GM23338 (cell line): ENCODE data around the gene TRIM63. TPM values are rescaled to one million over a fixed set of nuclear protein-coding genes. Genes with fewer than 3 reads are reported as not detected.

Experiments used
- ATAC-seq: fragments of 200-7000 bp; cut with Tn5 transposase; 3 replicates; pipeline ENCODE4 v1.9.1; 2020
- DNase-seq: peaks from one replicate; pipeline ENCODE4 v3.0.0-alpha.2; 2015; ENCODE audit warnings: low spot score
- H2AFZ ChIP-seq: fragments of 200-600 bp; sonication (generic); 2 replicates; pipeline ENCODE4 v1.8.0; 2016; ENCODE audit warnings: antibody characterized with exemption, mild to moderate bottlenecking, moderate library complexity
- H3F3A ChIP-seq: fragments of 200-600 bp; sonication (generic); replicated peaks from 2 replicates; pipeline ENCODE4 v1.8.0; 2017; ENCODE audit warnings: antibody characterized with exemption, mixed run types, low read depth
- H3K27ac ChIP-seq: fragments of 200-600 bp; sonication (generic); 2 replicates; pipeline ENCODE4 v1.6.1; 2016; ENCODE audit warnings: low read depth
- H3K27me3 ChIP-seq: fragments of 200-600 bp; sonication (generic); 2 replicates; pipeline ENCODE4 v1.8.0; 2016; ENCODE audit warnings: mild to moderate bottlenecking, mixed run types, moderate library complexity; ENCODE audit not compliant: insufficient read depth
- H3K36me3 ChIP-seq: fragments of 200-600 bp; sonication (generic); 2 replicates; pipeline ENCODE4 v1.8.0; 2016; ENCODE audit warnings: mild to moderate bottlenecking; ENCODE audit not compliant: insufficient read depth
- H3K4me1 ChIP-seq: fragments of 200-600 bp; sonication (generic); 2 replicates; pipeline ENCODE4 v1.8.0; 2016; ENCODE audit warnings: mild to moderate bottlenecking, moderate library complexity; ENCODE audit not compliant: insufficient read depth
- H3K4me2 ChIP-seq: fragments of 200-600 bp; sonication (generic); 2 replicates; pipeline ENCODE4 v1.7.1; 2017; ENCODE audit warnings: mixed run types
- H3K4me3 ChIP-seq: fragments of 200-600 bp; sonication (generic); 2 replicates; pipeline ENCODE4 v1.6.1; 2016; ENCODE audit warnings: mixed run types
- H3K79me2 ChIP-seq: fragments of 200-600 bp; sonication (generic); replicated peaks from 2 replicates; pipeline ENCODE4 v1.8.0; 2017; ENCODE audit warnings: mild to moderate bottlenecking; ENCODE audit not compliant: insufficient read depth
- H3K9me2 ChIP-seq: fragments of 200-600 bp; sonication (generic); 2 replicates; pipeline ENCODE4 v1.8.0; 2017; ENCODE audit not compliant: insufficient read depth
- H4K20me1 ChIP-seq: fragments of 200-600 bp; sonication (generic); replicated peaks from 2 replicates; pipeline ENCODE4 v1.8.0; 2017; ENCODE audit warnings: mild to moderate bottlenecking; ENCODE audit not compliant: insufficient read depth
- H3K27ac Mint-ChIP-seq: 2 replicates; pipeline ENCODE4 v1.8.0; 2020; ENCODE audit warnings: inconsistent platforms, mild to moderate bottlenecking, moderate library complexity, mixed read lengths
- H3K27me3 Mint-ChIP-seq: 3 replicates; pipeline ENCODE4 v1.8.0; 2022; ENCODE audit warnings: low read depth, mild to moderate bottlenecking, moderate library complexity, mixed read lengths, inconsistent platforms; ENCODE audit not compliant: insufficient read depth, poor library complexity
- H3K36me3 Mint-ChIP-seq: 3 replicates; pipeline ENCODE4 v1.8.0; 2021; ENCODE audit warnings: low read depth, mild to moderate bottlenecking, inconsistent platforms, moderate library complexity, mixed read lengths
- H3K4me1 Mint-ChIP-seq: 3 replicates; pipeline ENCODE4 v1.8.0; 2020; ENCODE audit warnings: mild to moderate bottlenecking, inconsistent platforms, mixed read lengths
- H3K4me3 Mint-ChIP-seq: 3 replicates; pipeline ENCODE4 v1.8.0; 2021; ENCODE audit warnings: moderate library complexity, mild to moderate bottlenecking, inconsistent platforms, mixed read lengths
- H3K9me3 Mint-ChIP-seq: 3 replicates; pipeline ENCODE4 v1.8.0; 2020; ENCODE audit warnings: moderate library complexity, mild to moderate bottlenecking, inconsistent platforms, mixed read lengths
- CREB1 ChIP-seq: fragments of 250-450 bp; sonication (Bioruptor Pico); IDR thresholded peaks from 2 replicates; pipeline ENCODE4 v1.5.0; 2020; ENCODE audit warnings: low read depth, mild to moderate bottlenecking, moderate library complexity
- EZH2phosphoT487 ChIP-seq: fragments of 200-600 bp; sonication (generic); IDR thresholded peaks from one replicate; pipeline ENCODE4 v1.8.1; 2018; ENCODE audit warnings: antibody characterized with exemption; ENCODE audit not compliant: unreplicated experiment
- JUNB ChIP-seq: IDR thresholded peaks from one replicate; pipeline ENCODE4 v1.6.1; 2016; ENCODE audit warnings: antibody characterized with exemption; ENCODE audit not compliant: unreplicated experiment
- NANOG ChIP-seq: IDR thresholded peaks from 2 replicates; pipeline ENCODE4 v1.6.1; 2016; ENCODE audit warnings: antibody characterized with exemption, borderline replicate concordance
- POLR2AphosphoS5 ChIP-seq: IDR thresholded peaks from 2 replicates; pipeline ENCODE4 v1.6.1; 2016; ENCODE audit warnings: antibody characterized with exemption, low read depth
- ZNF114 ChIP-seq: fragments of 250-450 bp; sonication (Bioruptor Pico); IDR thresholded peaks from 2 replicates; pipeline ENCODE4 v1.5.0; 2020; ENCODE audit warnings: mild to moderate bottlenecking, moderate library complexity
- polyA plus RNA-seq: library from polyadenylated mRNA; unstranded; fragments of >200 nt; fragmentation: Nextera tagmentation; extraction: Ambion mirVana; gene quantifications from 2 replicates; pipeline ENCODE4 v1.2.1, GENCODE V29; 2016
- total RNA-seq: library from RNA; depleted of rRNA; stranded (reverse); fragments of >200 nt; shearing (Covaris generic); gene quantifications from 2 replicates; pipeline ENCODE4 v1.2.3, GENCODE V29; 2014
- TF ChIP-seq, protein P1 (sequence below): IDR thresholded peaks from 2 replicates; pipeline ENCODE4 v1.6.1; 2016; ENCODE audit warnings: antibody characterized with exemption
- TF ChIP-seq, protein P2 (sequence below): IDR thresholded peaks from one replicate; pipeline ENCODE4 v1.6.1; 2018; ENCODE audit warnings: antibody characterized with exemption; ENCODE audit not compliant: unreplicated experiment

TRIM63 gene
- total and polyA plus RNA-seq, 2 experiments from 2014 or later, result 0.17 TPM; not detected in 1

- Mint-ChIP-seq H3K4me3 (no peak overlapping the region), H3K4me1 (peaks cover 18% of the 10 kb centered on the region), H3K36me3 (no peaks in the 10 kb centered on the region), H3K27me3 (peaks cover 14% of the 10 kb centered on the region), H3K27ac (no peak overlapping the region), H3K9me3 (no peaks in the 10 kb centered on the region)
- Histone ChIP-seq H3K4me3 (no peak overlapping the region), H3K79me2 (no peaks in the 10 kb centered on the region), H2AFZ (no peak overlapping the region), H3K27ac (no peak overlapping the region), H3F3A (0 out of 2 replicates have a peak, but pooled peaks cover 5% of the 10 kb centered on the region), H3K27me3 (no peaks in the 10 kb centered on the region), H3K4me2 (no peak overlapping the region), H3K9me2 (no peaks in the 10 kb centered on the region), H3K36me3 (no peaks in the 10 kb centered on the region), H4K20me1 (no peaks in the 10 kb centered on the region), H3K4me1 (peaks cover 13% of the 10 kb centered on the region)
- no peak for DNase-seq
- no peak for TF ChIP-seq CREB1
- TF ChIP-seq, protein P1, sequence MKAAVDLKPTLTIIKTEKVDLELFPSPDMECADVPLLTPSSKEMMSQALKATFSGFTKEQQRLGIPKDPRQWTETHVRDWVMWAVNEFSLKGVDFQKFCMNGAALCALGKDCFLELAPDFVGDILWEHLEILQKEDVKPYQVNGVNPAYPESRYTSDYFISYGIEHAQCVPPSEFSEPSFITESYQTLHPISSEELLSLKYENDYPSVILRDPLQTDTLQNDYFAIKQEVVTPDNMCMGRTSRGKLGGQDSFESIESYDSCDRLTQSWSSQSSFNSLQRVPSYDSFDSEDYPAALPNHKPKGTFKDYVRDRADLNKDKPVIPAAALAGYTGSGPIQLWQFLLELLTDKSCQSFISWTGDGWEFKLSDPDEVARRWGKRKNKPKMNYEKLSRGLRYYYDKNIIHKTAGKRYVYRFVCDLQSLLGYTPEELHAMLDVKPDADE, result no peak
- peak; percentile 16 for TF ChIP-seq JUNB
- no peak for TF ChIP-seq EZH2phosphoT487
- TF ChIP-seq, protein P2, sequence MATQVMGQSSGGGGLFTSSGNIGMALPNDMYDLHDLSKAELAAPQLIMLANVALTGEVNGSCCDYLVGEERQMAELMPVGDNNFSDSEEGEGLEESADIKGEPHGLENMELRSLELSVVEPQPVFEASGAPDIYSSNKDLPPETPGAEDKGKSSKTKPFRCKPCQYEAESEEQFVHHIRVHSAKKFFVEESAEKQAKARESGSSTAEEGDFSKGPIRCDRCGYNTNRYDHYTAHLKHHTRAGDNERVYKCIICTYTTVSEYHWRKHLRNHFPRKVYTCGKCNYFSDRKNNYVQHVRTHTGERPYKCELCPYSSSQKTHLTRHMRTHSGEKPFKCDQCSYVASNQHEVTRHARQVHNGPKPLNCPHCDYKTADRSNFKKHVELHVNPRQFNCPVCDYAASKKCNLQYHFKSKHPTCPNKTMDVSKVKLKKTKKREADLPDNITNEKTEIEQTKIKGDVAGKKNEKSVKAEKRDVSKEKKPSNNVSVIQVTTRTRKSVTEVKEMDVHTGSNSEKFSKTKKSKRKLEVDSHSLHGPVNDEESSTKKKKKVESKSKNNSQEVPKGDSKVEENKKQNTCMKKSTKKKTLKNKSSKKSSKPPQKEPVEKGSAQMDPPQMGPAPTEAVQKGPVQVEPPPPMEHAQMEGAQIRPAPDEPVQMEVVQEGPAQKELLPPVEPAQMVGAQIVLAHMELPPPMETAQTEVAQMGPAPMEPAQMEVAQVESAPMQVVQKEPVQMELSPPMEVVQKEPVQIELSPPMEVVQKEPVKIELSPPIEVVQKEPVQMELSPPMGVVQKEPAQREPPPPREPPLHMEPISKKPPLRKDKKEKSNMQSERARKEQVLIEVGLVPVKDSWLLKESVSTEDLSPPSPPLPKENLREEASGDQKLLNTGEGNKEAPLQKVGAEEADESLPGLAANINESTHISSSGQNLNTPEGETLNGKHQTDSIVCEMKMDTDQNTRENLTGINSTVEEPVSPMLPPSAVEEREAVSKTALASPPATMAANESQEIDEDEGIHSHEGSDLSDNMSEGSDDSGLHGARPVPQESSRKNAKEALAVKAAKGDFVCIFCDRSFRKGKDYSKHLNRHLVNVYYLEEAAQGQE, result no peak
- no peak for TF ChIP-seq POLR2AphosphoS5
- ATAC-seq, result no peak
Measured at GRCh38 chr1:26006710-26007109, 60.7 kb downstream of the TRIM63 start.

DNA sequence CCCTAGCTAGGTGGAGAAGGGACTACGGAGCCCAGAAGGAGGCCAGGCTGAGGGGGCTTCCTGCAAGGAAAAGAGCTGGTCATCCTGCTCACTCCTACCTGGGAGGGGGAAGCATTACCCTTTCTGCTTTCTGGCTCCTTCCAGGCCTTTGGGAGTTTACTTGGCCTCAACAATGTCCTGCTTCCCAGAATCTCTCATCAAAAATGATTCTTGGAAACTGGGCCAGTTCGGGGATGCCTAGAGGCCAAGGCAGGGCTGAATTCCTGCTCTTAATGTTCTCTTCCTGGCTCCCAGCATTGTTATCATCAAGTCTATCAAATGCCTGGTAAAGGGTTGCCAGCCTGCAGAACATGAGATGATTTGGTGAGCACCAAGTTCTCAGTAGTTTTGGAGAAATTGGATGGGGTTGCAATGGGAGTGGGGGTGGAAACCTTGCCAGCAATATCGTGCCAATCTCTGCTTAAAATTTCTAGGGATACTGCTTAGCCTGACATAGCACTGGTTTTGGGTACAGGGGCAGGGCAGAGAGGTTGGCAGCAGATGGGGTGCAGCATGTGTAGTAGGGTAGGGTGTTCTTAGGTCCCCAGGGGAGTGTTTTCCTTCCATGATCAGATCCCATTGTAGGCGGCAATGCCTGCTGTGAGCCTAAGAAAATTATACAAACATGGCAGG is 61.9 kb downstream of the TRIM63 start:
- Mint-ChIP-seq H3K9me3 (no peaks in the 10 kb centered on the region), H3K36me3 (no peaks in the 10 kb centered on the region), H3K27me3 (peaks cover 10% of the 10 kb centered on the region), H3K4me3 (no peak overlapping the region), H3K4me1 (peaks cover 10% of the 10 kb centered on the region; the same call in 2 of the 3 replicates), H3K27ac (no peak overlapping the region)
- Histone ChIP-seq H3F3A (no peaks in the 10 kb centered on the region), H2AFZ (no peak overlapping the region), H3K27me3 (no peaks in the 10 kb centered on the region), H3K27ac (no peak overlapping the region), H4K20me1 (no peaks in the 10 kb centered on the region), H3K36me3 (no peaks in the 10 kb centered on the region), H3K4me1 (peaks cover 7% of the 10 kb centered on the region; the same call in 1 of the 2 replicates), H3K79me2 (no peaks in the 10 kb centered on the region), H3K4me3 (no peak overlapping the region), H3K4me2 (no peak overlapping the region), H3K9me2 (no peaks in the 10 kb centered on the region)
- DNase-seq (no peak), ATAC-seq (no peak)
- TF ChIP-seq NANOG, result no peak
- TF ChIP-seq ZNF114, result no peak
- TF ChIP-seq, protein P2, result no peak
